Parathyroid adenoma (tissue), 2 donors: ENCODE results near the gene LZTFL1.

Experiments
- H2AFZ ChIP-seq: fragments of 300-600 bp; sonication (generic); one replicate; pipeline ENCODE4 v1.7.0; 2017; ENCODE audit warnings: antibody characterized with exemption, mild to moderate bottlenecking
- H3K27ac ChIP-seq: fragments of 300-600 bp; sonication (generic); one replicate; pipeline ENCODE4 v1.7.0; 2017
- H3K27me3 ChIP-seq: fragments of 300-600 bp; sonication (generic); one replicate; pipeline ENCODE4 v1.7.0; 2017; ENCODE audit warnings: low read length; ENCODE audit not compliant: control insufficient read depth, insufficient read depth
- H3K36me3 ChIP-seq: fragments of 300-600 bp; sonication (generic); one replicate; pipeline ENCODE4 v1.7.0; 2017; ENCODE audit warnings: low read length; ENCODE audit not compliant: control insufficient read depth, insufficient read depth
- H3K4me1 ChIP-seq: fragments of 300-600 bp; sonication (generic); one replicate; pipeline ENCODE4 v1.7.0; 2017; ENCODE audit warnings: control low read depth
- H3K4me2 ChIP-seq: fragments of 300-600 bp; sonication (generic); one replicate; pipeline ENCODE4 v1.7.0; 2017; ENCODE audit warnings: low read length
- H3K4me3 ChIP-seq: fragments of 300-600 bp; sonication (generic); one replicate; pipeline ENCODE4 v1.7.0; 2017; ENCODE audit warnings: low read depth, low read length
- H3K79me2 ChIP-seq: fragments of 300-600 bp; sonication (generic); one replicate; pipeline ENCODE4 v1.7.0; 2017; ENCODE audit warnings: control low read depth
- H3K9ac ChIP-seq: fragments of 300-600 bp; sonication (generic); one replicate; pipeline ENCODE4 v1.7.0; 2017; ENCODE audit warnings: mild to moderate bottlenecking
- H3K9me3 ChIP-seq: fragments of 300-600 bp; sonication (generic); one replicate; pipeline ENCODE4 v1.7.0; 2017; ENCODE audit warnings: low read length; ENCODE audit not compliant: control insufficient read depth
- CTCF ChIP-seq: fragments of 300-600 bp; sonication (generic); IDR thresholded peaks from one replicate; pipeline ENCODE4 v1.7.0; 2017; ENCODE audit warnings: antibody characterized with exemption, mild to moderate bottlenecking
- donor health status: primary hyperparathyroidism.

LZTFL1 gene

GRCh38 chr3:45795509-45795881 is 46.4 kb downstream of the LZTFL1 start:
- H3K27ac ChIP-seq: no peak overlapping the region
- no peak overlapping the region for H3K9ac ChIP-seq
- no peaks in the 10 kb centered on the region for H3K79me2 ChIP-seq
- no peaks in the 10 kb centered on the region for H3K36me3 ChIP-seq
- H2AFZ ChIP-seq: no peak overlapping the region
- no peak overlapping the region for H3K4me2 ChIP-seq
- H3K27me3 ChIP-seq: no peaks in the 10 kb centered on the region
- no peaks in the 10 kb centered on the region for H3K9me3 ChIP-seq
- no peak for TF ChIP-seq CTCF
- H3K4me1 ChIP-seq: no peaks in the 10 kb centered on the region
- H3K4me3 ChIP-seq: no peak overlapping the region

GRCh38 chr3:45794660-45795059 is 47.3 kb downstream of the LZTFL1 start:
- H2AFZ ChIP-seq: no peak overlapping the region

GRCh38 chr3:45794177-45794560 is 47.8 kb downstream of the LZTFL1 start:
- Histone ChIP-seq H2AFZ (no peak overlapping the region), H3K9ac (no peak overlapping the region), H3K79me2 (no peaks in the 10 kb centered on the region), H3K4me1 (no peaks in the 10 kb centered on the region), H3K27me3 (no peaks in the 10 kb centered on the region), H3K27ac (no peak overlapping the region), H3K36me3 (no peaks in the 10 kb centered on the region), H3K9me3 (peaks cover 6% of the 10 kb centered on the region), H3K4me2 (no peak overlapping the region), H3K4me3 (no peak overlapping the region)
- no peak for TF ChIP-seq CTCF

More at GRCh38 chr3:45794660-45795059, 47.3 kb downstream of the LZTFL1 start:
- no peak for TF ChIP-seq CTCF
- Histone ChIP-seq H3K9ac (no peak overlapping the region), H3K27me3 (no peaks in the 10 kb centered on the region), H3K27ac (no peak overlapping the region), H3K4me1 (no peaks in the 10 kb centered on the region), H3K4me3 (no peak overlapping the region), H3K36me3 (no peaks in the 10 kb centered on the region), H3K4me2 (no peak overlapping the region), H3K79me2 (no peaks in the 10 kb centered on the region), H3K9me3 (peaks cover under 1% of the 10 kb centered on the region)

- Histone ChIP-seq H3K4me2 (no peak overlapping the region), H3K79me2 (no peaks in the 10 kb centered on the region), H3K27ac (no peak overlapping the region), H3K4me3 (no peak overlapping the region), H3K9me3 (peaks cover 6% of the 10 kb centered on the region), H3K9ac (no peak overlapping the region), H3K36me3 (no peaks in the 10 kb centered on the region), H2AFZ (no peak overlapping the region), H3K4me1 (no peaks in the 10 kb centered on the region), H3K27me3 (no peaks in the 10 kb centered on the region)
- TF ChIP-seq CTCF: no peak
These were observed 48.3 kb downstream of the LZTFL1 start for GRCh38 chr3:45793482-45794176.

- no peaks in the 10 kb centered on the region for H3K79me2 ChIP-seq
- H3K27ac ChIP-seq: no peak overlapping the region
- H3K36me3 ChIP-seq: no peaks in the 10 kb centered on the region
- H3K9me3 ChIP-seq: peaks cover 6% of the 10 kb centered on the region
- TF ChIP-seq CTCF: no peak
- H3K4me1 ChIP-seq: no peaks in the 10 kb centered on the region
- H3K4me2 ChIP-seq: no peak overlapping the region
- no peak overlapping the region for H3K9ac ChIP-seq
- no peak overlapping the region for H2AFZ ChIP-seq
- no peaks in the 10 kb centered on the region for H3K27me3 ChIP-seq
- no peak overlapping the region for H3K4me3 ChIP-seq
These were observed 49.3 kb downstream of the LZTFL1 start for GRCh38 chr3:45792516-45793172.
